Mesenchymal stem cell (in vitro differentiated cells and primary cell): ENCODE measurements around the gene SLC9A4.

ENCODE experiments used
- DNase-seq: peaks from one replicate; pipeline ENCODE4 v3.0.0-alpha.2; 2013
- H2AFZ ChIP-seq: one replicate; pipeline ENCODE4 v1.6.1; 2013; ENCODE audit warnings: low read depth, mild to moderate bottlenecking, control low read depth, inconsistent platforms, low read length, moderate library complexity
- H2AK5ac ChIP-seq: 2 replicates; pipeline ENCODE4 v1.6.1; 2013; ENCODE audit warnings: low read length, moderate library complexity, mild to moderate bottlenecking, inconsistent platforms; ENCODE audit not compliant: severe bottlenecking
- H2BK120ac ChIP-seq: one replicate; pipeline ENCODE4 v1.6.1; 2013; ENCODE audit warnings: low read depth, mild to moderate bottlenecking, inconsistent platforms, low read length, moderate library complexity
- H2BK12ac ChIP-seq, 2 experiments: one replicate each; pipeline ENCODE4 v1.6.1; 2013; ENCODE audit warnings: inconsistent platforms in 2 of 2, low read length in 2 of 2, mild to moderate bottlenecking in 2 of 2, moderate library complexity in 2 of 2, control low read depth in 1 of 2
- H2BK15ac ChIP-seq: one replicate; pipeline ENCODE4 v1.6.1; 2013; ENCODE audit warnings: mild to moderate bottlenecking, low read depth, inconsistent platforms; ENCODE audit not compliant: poor library complexity, severe bottlenecking
- H2BK5ac ChIP-seq: 2 replicates; pipeline ENCODE4 v1.6.1; 2013; ENCODE audit warnings: low read depth, mild to moderate bottlenecking, low read length, control low read depth, inconsistent platforms; ENCODE audit not compliant: poor library complexity, severe bottlenecking
- H3K14ac ChIP-seq, 2 experiments: one replicate each; pipeline ENCODE4 v1.6.1; 2013; ENCODE audit warnings: inconsistent platforms in 2 of 2, low read length in 2 of 2, control low read depth in 1 of 2, mild to moderate bottlenecking in 1 of 2, moderate library complexity in 1 of 2
- H3K18ac ChIP-seq, 2 experiments: one replicate each; pipeline ENCODE4 v1.6.1; 2013; ENCODE audit warnings: inconsistent platforms in 2 of 2, low read length in 2 of 2, control low read depth in 1 of 2, low read depth in 1 of 2, mild to moderate bottlenecking in 1 of 2
- H3K23ac ChIP-seq, 2 experiments: one replicate each; pipeline ENCODE4 v1.6.1; 2013; ENCODE audit warnings: inconsistent platforms in 2 of 2, low read length in 2 of 2, mild to moderate bottlenecking in 2 of 2, moderate library complexity in 2 of 2, control low read depth in 1 of 2
- H3K27ac ChIP-seq: 2 replicates; pipeline ENCODE4 v1.5.1; 2013; ENCODE audit warnings: mild to moderate bottlenecking, moderate library complexity, low read length, control low read depth, inconsistent platforms; ENCODE audit not compliant: poor library complexity, severe bottlenecking
- H3K27me3 ChIP-seq, 2 experiments: 2 replicates each; pipeline versions ENCODE4 v1.6.1 to v1.7.0; 2013; ENCODE audit warnings: low read length in 2 of 2, mild to moderate bottlenecking in 2 of 2, moderate library complexity in 2 of 2, control low read depth in 1 of 2, inconsistent platforms in 1 of 2; ENCODE audit not compliant: control insufficient read depth in 1 of 2, insufficient read depth in 1 of 2
- H3K36me3 ChIP-seq, 2 experiments: 2 replicates each; pipeline versions ENCODE4 v1.6.1 to v1.7.0; 2013; ENCODE audit warnings: low read length in 2 of 2, control low read depth in 1 of 2, inconsistent platforms in 1 of 2, low read depth in 1 of 2, mild to moderate bottlenecking in 1 of 2; ENCODE audit not compliant: insufficient read depth in 2 of 2, control insufficient read depth in 1 of 2
- H3K4ac ChIP-seq, 2 experiments: one replicate each; pipeline ENCODE4 v1.6.1; 2013; ENCODE audit warnings: inconsistent platforms in 2 of 2, low read length in 2 of 2, mild to moderate bottlenecking in 2 of 2, moderate library complexity in 2 of 2, control low read depth in 1 of 2, low read depth in 1 of 2
- H3K4me1 ChIP-seq: 2 replicates; pipeline ENCODE4 v1.6.1; 2013; ENCODE audit warnings: low read depth, low read length, control low read depth; ENCODE audit not compliant: control insufficient read depth, insufficient read depth
- H3K4me2 ChIP-seq: 2 replicates; pipeline ENCODE4 v1.6.1; 2013; ENCODE audit warnings: low read length, mild to moderate bottlenecking, inconsistent platforms; ENCODE audit not compliant: poor library complexity, severe bottlenecking
- H3K4me3 ChIP-seq, 2 experiments: 2 replicates each; pipeline versions ENCODE4 v1.5.1 to v1.7.0; 2013; ENCODE audit warnings: low read length in 2 of 2, mild to moderate bottlenecking in 2 of 2, control low read depth in 1 of 2, low read depth in 1 of 2; ENCODE audit not compliant: insufficient read depth in 1 of 2
- H3K79me1 ChIP-seq: replicated peaks from 2 replicates; pipeline ENCODE4 v1.6.1; 2013; ENCODE audit warnings: mild to moderate bottlenecking, control low read depth, low read length, inconsistent platforms; ENCODE audit not compliant: poor library complexity, severe bottlenecking
- H3K9ac ChIP-seq: 2 replicates; pipeline ENCODE4 v1.7.0; 2013; ENCODE audit warnings: mild to moderate bottlenecking, low read length, moderate library complexity
- H3K9me3 ChIP-seq: 2 replicates; pipeline ENCODE4 v1.7.0; 2013; ENCODE audit warnings: mild to moderate bottlenecking, low read length; ENCODE audit not compliant: control insufficient read depth
- H4K8ac ChIP-seq: one replicate; pipeline ENCODE4 v1.6.1; 2013; ENCODE audit warnings: inconsistent platforms, mild to moderate bottlenecking, low read length, moderate library complexity
- H4K91ac ChIP-seq: one replicate; pipeline ENCODE4 v1.6.1; 2013; ENCODE audit warnings: mild to moderate bottlenecking, low read length, inconsistent platforms
- WGBS: methylation state at CpG from one replicate; pipeline ENCODE4 v1.1.7; 2013; ENCODE audit warnings: mixed read lengths; 5-methylcytosine and 5-hydroxymethylcytosine counted together

SLC9A4 gene

DNA sequence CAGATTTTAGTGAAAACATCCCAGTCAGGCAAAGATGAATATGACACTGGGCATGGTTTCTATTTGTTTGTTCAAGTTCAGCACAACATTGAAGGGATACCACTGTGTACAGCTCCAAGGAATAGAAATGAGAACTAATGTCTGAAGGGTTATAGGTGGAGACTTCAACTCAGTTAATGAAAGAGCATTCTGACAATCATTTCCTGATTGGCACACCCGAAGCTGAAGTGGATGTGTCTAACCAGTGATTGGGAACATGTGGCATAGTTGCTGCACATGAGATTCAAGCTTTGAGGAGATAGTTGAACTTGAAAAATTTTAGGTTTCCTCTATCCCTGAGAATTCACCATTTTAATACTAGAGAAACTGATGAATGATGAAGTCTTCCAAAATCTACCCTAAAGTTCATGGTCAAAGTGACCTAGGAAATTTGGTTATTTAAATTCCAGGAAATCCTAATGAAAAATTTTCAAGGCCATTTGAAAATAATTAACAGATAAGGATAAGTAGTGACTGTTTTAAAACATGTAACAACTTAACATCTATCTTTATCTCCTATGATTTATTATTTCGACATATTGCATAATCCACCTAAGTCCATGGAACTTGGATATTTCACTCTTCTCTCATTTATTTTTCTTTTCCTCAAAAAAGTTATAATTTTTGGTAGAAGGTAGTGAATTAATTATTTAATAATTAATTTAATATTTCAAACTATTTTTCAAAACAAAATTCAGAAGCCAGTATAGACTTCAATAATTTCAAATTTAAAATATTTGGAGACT is 38.0 kb downstream of the SLC9A4 start:
- Histone ChIP-seq H3K4me3 (no peak overlapping the region), H3K9me3 (no peaks in the 10 kb centered on the region), H3K4me2 (no peak overlapping the region), H2BK120ac (no peak overlapping the region), H3K14ac (no peak overlapping the region), H2BK12ac (no peak overlapping the region), H2BK5ac (no peak overlapping the region), H4K8ac (no peak overlapping the region), H2AK5ac (no peak overlapping the region), H3K4me1 (peaks cover 2% of the 10 kb centered on the region), H3K27me3 (no peaks in the 10 kb centered on the region), H3K4ac (no peak overlapping the region), H2AFZ (no peak overlapping the region), H4K91ac (no peak overlapping the region), H3K23ac (no peak overlapping the region), H2BK15ac (no peak overlapping the region), H3K18ac (no peak overlapping the region), H3K9ac (no peak overlapping the region), H3K36me3 (no peaks in the 10 kb centered on the region), H3K79me1 (no peaks in the 10 kb centered on the region), H3K27ac (no peak overlapping the region)
- DNase-seq = no peak
- 100% methylated on average over 1 of the region's 2 CpGs for WGBS

DNA sequence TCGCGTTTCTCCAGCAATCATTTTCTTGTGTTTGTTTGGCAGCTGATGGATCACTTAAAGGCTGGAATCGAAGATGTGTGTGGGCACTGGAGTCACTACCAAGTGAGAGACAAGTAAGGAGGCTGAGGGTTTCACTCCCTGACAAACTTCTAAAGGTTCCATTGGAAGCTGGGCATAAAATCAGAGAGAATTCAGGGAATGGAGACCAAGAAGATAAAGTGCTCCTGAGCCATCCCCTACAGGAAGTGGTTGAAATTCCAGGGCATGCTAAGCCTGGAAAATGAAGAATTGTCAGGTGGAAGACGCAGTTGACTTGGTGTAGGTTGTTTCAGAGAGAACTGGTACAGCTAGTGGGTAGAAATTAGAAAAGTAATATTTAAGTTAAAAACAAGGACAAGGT is 39.1 kb downstream of the SLC9A4 start:
- H2BK5ac ChIP-seq = no peak overlapping the region
- H3K9ac ChIP-seq = no peak overlapping the region
- no peak overlapping the region for H3K18ac ChIP-seq
- H4K8ac ChIP-seq = no peak overlapping the region
- no peaks in the 10 kb centered on the region for H3K79me1 ChIP-seq
- H3K4me2 ChIP-seq = no peak overlapping the region
- WGBS = 96% methylated on average over 4 of the region's 4 CpGs
- H4K91ac ChIP-seq = no peak overlapping the region
- no peak overlapping the region for H2BK15ac ChIP-seq
- no peak overlapping the region for H2AFZ ChIP-seq
- peaks cover 2% of the 10 kb centered on the region for H3K4me1 ChIP-seq
- H2AK5ac ChIP-seq = no peak overlapping the region
- H3K36me3 ChIP-seq = no peaks in the 10 kb centered on the region
- no peak overlapping the region for H3K4me3 ChIP-seq
- H3K9me3 ChIP-seq = no peaks in the 10 kb centered on the region
- no peak for DNase-seq
- H2BK12ac ChIP-seq = no peak overlapping the region
- H3K27me3 ChIP-seq = no peaks in the 10 kb centered on the region
- no peak overlapping the region for H3K14ac ChIP-seq
- no peak overlapping the region for H3K27ac ChIP-seq
- H2BK120ac ChIP-seq = no peak overlapping the region
- H3K23ac ChIP-seq = no peak overlapping the region
- no peak overlapping the region for H3K4ac ChIP-seq

DNA sequence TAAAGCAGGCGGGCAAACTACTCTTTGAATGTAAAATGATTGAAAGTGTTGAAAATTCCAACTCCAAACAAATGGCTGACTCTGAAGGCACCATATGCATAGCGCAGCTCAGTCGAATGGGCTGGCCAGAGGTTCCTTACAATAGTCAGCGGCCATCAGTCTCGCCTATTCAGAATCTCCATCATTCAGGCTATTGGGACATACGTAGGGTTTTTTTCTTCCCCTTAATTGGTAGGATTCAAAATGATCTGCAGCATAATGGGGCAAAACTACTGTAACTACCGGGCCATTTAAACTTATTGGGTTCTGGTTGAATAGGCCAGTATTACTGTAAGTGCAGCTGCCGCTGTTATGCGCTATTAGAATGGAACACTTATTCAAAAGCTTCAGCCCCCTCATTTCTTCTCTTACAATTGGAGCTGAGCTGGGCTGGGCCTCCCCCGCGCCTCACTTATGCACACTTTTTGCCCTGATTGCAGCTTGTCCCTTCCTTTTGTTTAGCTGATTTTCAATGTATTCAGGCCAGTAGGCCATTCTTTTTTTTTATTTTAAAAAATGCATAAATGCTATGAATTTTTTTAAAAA is 40.4 kb downstream of the SLC9A4 start:
- Histone ChIP-seq H3K14ac (no peak overlapping the region), H3K27me3 (no peaks in the 10 kb centered on the region), H2BK5ac (no peak overlapping the region), H3K4me2 (no peak overlapping the region), H2BK120ac (no peak overlapping the region), H3K9ac (no peak overlapping the region), H2BK15ac (no peak overlapping the region), H4K91ac (no peak overlapping the region), H3K4me1 (peaks cover 2% of the 10 kb centered on the region), H3K18ac (peak overlapping the region in 1 of 2 experiments; percentile 67), H3K79me1 (no peaks in the 10 kb centered on the region), H3K4ac (no peak overlapping the region), H3K4me3 (no peak overlapping the region), H2BK12ac (peak overlapping the region in 1 of 2 experiments; percentile 75), H2AFZ (no peak overlapping the region), H2AK5ac (peak overlapping the region; percentile 97), H4K8ac (no peak overlapping the region), H3K27ac (peak overlapping the region; percentile 75), H3K36me3 (no peaks in the 10 kb centered on the region), H3K9me3 (no peaks in the 10 kb centered on the region), H3K23ac (no peak overlapping the region)
- 98% methylated on average over 11 of the region's 11 CpGs for WGBS
- no peak for DNase-seq

DNA sequence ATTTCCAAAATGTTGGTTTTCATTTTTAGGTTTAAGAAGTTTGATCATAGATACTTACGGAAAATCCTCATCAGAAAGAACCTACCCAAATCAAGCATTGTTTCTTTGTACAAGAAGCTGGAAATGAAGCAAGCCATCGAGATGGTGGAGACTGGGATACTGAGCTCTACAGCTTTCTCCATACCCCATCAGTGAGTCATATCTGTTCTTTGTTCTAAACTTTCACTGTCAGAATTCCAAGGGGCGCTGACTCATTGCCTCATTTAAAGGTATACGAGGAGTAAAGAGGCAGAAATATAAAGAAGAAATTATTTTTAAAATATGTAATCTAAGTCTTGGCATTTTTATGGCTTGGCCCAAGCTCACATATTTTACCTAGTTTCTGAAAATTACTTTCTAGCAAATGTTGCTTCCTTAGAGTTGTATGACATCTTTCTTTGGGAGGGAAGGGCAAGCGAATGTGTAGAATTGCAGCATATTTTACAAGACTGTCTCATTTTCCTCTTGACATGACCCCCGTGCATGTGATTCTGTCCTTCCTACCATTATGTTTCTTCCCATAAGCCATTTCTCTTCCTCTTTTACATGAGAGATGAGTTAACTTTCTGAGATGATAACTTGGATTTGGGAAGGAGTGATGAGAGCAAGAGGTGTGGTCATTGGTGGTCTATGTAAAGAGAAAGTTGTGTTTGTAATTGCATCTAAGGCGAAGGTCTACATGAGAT is 41.2 kb downstream of the SLC9A4 start:
- Histone ChIP-seq H3K4ac (peak overlapping the region; percentile 41 to 46), H3K9ac (no peak overlapping the region), H4K91ac (no peak overlapping the region), H3K4me1 (peaks cover 2% of the 10 kb centered on the region), H3K9me3 (no peaks in the 10 kb centered on the region), H4K8ac (peak overlapping the region; percentile 80), H3K4me2 (peak overlapping the region; percentile 21), H2BK15ac (no peak overlapping the region), H3K18ac (peak overlapping the region; percentile 2 to 78), H3K27ac (peak overlapping the region; percentile 80), H2BK120ac (no peak overlapping the region), H2BK5ac (peak overlapping the region; percentile 84), H3K36me3 (no peaks in the 10 kb centered on the region), H2AFZ (peak overlapping the region; percentile 27), H3K4me3 (no peak overlapping the region), H2BK12ac (peak overlapping the region; percentile 25 to 94), H2AK5ac (peak overlapping the region; percentile 91), H3K27me3 (no peaks in the 10 kb centered on the region), H3K79me1 (no peaks in the 10 kb centered on the region), H3K23ac (no peak overlapping the region), H3K14ac (no peak overlapping the region)
- peak; percentile 82 for DNase-seq
- WGBS = 38% methylated on average over 2 of the region's 7 CpGs
